SK-N-SH treated with all-trans-retinoic acid at 6 μM for 48 hours (cell line): ENCODE measurements around the gene GDAP1L1.

ENCODE experiments used
- ATAC-seq: fragments of 200-7000 bp; cut with Tn5 transposase; 3 replicates; pipeline ENCODE4 v1.9.1; 2020; ENCODE audit warnings: mild to moderate bottlenecking, moderate library complexity
- ARNTL ChIP-seq: fragments of 450-650 bp; formaldehyde crosslinking; IDR thresholded peaks from 2 replicates; pipeline ENCODE4 v1.5.0; 2020; ENCODE audit warnings: low read depth, mild to moderate bottlenecking, moderate library complexity, borderline replicate concordance
- BACH2 ChIP-seq: fragments of 250-450 bp; sonication (Bioruptor Pico); IDR thresholded peaks from 2 replicates; pipeline ENCODE4 v1.9.0; 2021; ENCODE audit warnings: mild to moderate bottlenecking, borderline replicate concordance
- CREB5 ChIP-seq: fragments of 250-450 bp; sonication (Bioruptor Pico); IDR thresholded peaks from 2 replicates; pipeline ENCODE4 v1.5.1; 2020; ENCODE audit warnings: low read depth, mild to moderate bottlenecking, moderate library complexity
- CSDC2 ChIP-seq: fragments of 250-450 bp; sonication (Bioruptor Pico); IDR thresholded peaks from 2 replicates; pipeline ENCODE4 v1.5.0; 2020; ENCODE audit warnings: mild to moderate bottlenecking, moderate library complexity
- ESRRG ChIP-seq: fragments of 250-450 bp; sonication (Bioruptor Pico); IDR thresholded peaks from 2 replicates; pipeline ENCODE4 v1.6.1; 2021; ENCODE audit warnings: mild to moderate bottlenecking
- ISL1 ChIP-seq: fragments of 250-450 bp; sonication (Bioruptor Pico); IDR thresholded peaks from 2 replicates; pipeline ENCODE4 v2.1.2; 2022; ENCODE audit warnings: mild to moderate bottlenecking, moderate library complexity
- OSR1 ChIP-seq: fragments of 250-450 bp; sonication (Bioruptor Pico); IDR thresholded peaks from 2 replicates; pipeline ENCODE4 v1.8.0; 2022; ENCODE audit warnings: moderate library complexity, mild to moderate bottlenecking, inconsistent platforms
- POU6F1 ChIP-seq: fragments of 250-450 bp; sonication (Bioruptor Pico); IDR thresholded peaks from 2 replicates; pipeline ENCODE4 v1.8.0; 2021; ENCODE audit warnings: low read depth, mild to moderate bottlenecking, moderate library complexity, borderline replicate concordance
- PPARA ChIP-seq: fragments of 250-450 bp; sonication (Bioruptor Pico); IDR thresholded peaks from 2 replicates; pipeline ENCODE4 v1.5.0; 2020; ENCODE audit warnings: mild to moderate bottlenecking, borderline replicate concordance
- RARB ChIP-seq: fragments of 250-450 bp; sonication (Bioruptor Pico); IDR thresholded peaks from 2 replicates; pipeline ENCODE4 v1.8.0; 2021; ENCODE audit warnings: mild to moderate bottlenecking, moderate library complexity
- SNAI2 ChIP-seq: fragments of 250-450 bp; sonication (Bioruptor Pico); IDR thresholded peaks from 2 replicates; pipeline ENCODE4 v1.5.0; 2020; ENCODE audit warnings: mild to moderate bottlenecking, moderate library complexity
- TCF4 ChIP-seq: fragments of 250-450 bp; sonication (Bioruptor Pico); IDR thresholded peaks from 2 replicates; pipeline ENCODE4 v1.8.0; 2021; ENCODE audit warnings: mild to moderate bottlenecking, moderate library complexity, borderline replicate concordance
- TSHZ2 ChIP-seq: fragments of 250-450 bp; sonication (Bioruptor Pico); IDR thresholded peaks from 2 replicates; pipeline ENCODE4 v1.5.0; 2020; ENCODE audit warnings: mild to moderate bottlenecking, moderate library complexity
- ZC3H10 ChIP-seq: fragments of 250-450 bp; sonication (Bioruptor Pico); IDR thresholded peaks from 2 replicates; pipeline ENCODE4 v1.5.1; 2021; ENCODE audit warnings: mild to moderate bottlenecking, moderate library complexity
- ZFP3 ChIP-seq: fragments of 250-450 bp; sonication (Bioruptor Pico); IDR thresholded peaks from 2 replicates; pipeline ENCODE4 v1.5.0; 2020; ENCODE audit warnings: mild to moderate bottlenecking, moderate library complexity
- ZNF70 ChIP-seq: fragments of 450-650 bp; formaldehyde crosslinking; IDR thresholded peaks from 2 replicates; pipeline ENCODE4 v1.5.0; 2020; ENCODE audit warnings: mild to moderate bottlenecking, moderate library complexity
- ZNF8 ChIP-seq: fragments of 450-650 bp; formaldehyde crosslinking; IDR thresholded peaks from 2 replicates; pipeline ENCODE4 v1.5.0; 2020; ENCODE audit warnings: mild to moderate bottlenecking, moderate library complexity
- TF ChIP-seq, protein P1 (sequence below): fragments of 250-450 bp; sonication (Bioruptor Pico); IDR thresholded peaks from 2 replicates; pipeline ENCODE4 v1.5.1; 2021; ENCODE audit warnings: mild to moderate bottlenecking, moderate library complexity

GDAP1L1 gene

DNA sequence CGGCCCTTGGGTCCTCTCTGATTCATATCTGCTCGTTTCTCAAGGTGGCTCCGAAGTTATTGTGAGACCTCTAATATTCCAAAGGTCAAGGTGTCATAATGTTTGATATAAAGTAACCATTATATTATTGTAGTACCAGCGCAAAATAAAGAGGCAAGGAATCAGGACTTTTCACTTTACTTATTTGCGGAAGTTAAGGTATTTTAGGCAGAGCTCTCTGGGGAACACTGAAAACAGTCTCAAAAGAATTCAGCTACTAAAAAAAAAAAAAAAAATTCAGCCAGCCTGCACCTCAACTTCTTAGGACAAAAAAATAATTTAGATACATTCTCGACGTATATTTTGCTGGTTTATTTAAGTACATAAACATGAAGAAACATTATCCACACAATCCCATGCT is 38.9 kb upstream of the GDAP1L1 start:
- ATAC-seq, result no peak
- no peak for TF ChIP-seq POU6F1 (CRISPR knock-in tag)
- no peak for TF ChIP-seq TCF4 (CRISPR knock-in tag)

GRCh38 chr20:44208770-44209169 is 38.3 kb upstream of the GDAP1L1 start:
- no peak for ATAC-seq
- TF ChIP-seq POU6F1 (CRISPR knock-in tag), result no peak
- TF ChIP-seq, protein P1, sequence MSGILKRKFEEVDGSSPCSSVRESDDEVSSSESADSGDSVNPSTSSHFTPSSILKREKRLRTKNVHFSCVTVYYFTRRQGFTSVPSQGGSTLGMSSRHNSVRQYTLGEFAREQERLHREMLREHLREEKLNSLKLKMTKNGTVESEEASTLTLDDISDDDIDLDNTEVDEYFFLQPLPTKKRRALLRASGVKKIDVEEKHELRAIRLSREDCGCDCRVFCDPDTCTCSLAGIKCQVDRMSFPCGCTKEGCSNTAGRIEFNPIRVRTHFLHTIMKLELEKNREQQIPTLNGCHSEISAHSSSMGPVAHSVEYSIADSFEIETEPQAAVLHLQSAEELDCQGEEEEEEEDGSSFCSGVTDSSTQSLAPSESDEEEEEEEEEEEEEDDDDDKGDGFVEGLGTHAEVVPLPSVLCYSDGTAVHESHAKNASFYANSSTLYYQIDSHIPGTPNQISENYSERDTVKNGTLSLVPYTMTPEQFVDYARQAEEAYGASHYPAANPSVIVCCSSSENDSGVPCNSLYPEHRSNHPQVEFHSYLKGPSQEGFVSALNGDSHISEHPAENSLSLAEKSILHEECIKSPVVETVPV (CRISPR knock-in tag), result no peak
- no peak for TF ChIP-seq PPARA (CRISPR knock-in tag)
- TF ChIP-seq ZNF70 (CRISPR knock-in tag), result no peak
- TF ChIP-seq ZC3H10 (CRISPR knock-in tag), result no peak
- TF ChIP-seq ZFP3 (CRISPR knock-in tag), result no peak
- no peak for TF ChIP-seq SNAI2
- no peak for TF ChIP-seq CSDC2 (CRISPR knock-in tag)
- no peak for TF ChIP-seq ARNTL (CRISPR knock-in tag)
- TF ChIP-seq ISL1 (CRISPR knock-in tag), result no peak
- TF ChIP-seq TCF4 (CRISPR knock-in tag), result no peak
- TF ChIP-seq CREB5 (CRISPR knock-in tag), result no peak
- TF ChIP-seq ESRRG (CRISPR knock-in tag), result no peak
- TF ChIP-seq OSR1, result no peak
- no peak for TF ChIP-seq BACH2 (CRISPR knock-in tag)

GRCh38 chr20:44209686-44210405 is 37.3 kb upstream of the GDAP1L1 start:
- ATAC-seq, result peak; percentile 34

DNA sequence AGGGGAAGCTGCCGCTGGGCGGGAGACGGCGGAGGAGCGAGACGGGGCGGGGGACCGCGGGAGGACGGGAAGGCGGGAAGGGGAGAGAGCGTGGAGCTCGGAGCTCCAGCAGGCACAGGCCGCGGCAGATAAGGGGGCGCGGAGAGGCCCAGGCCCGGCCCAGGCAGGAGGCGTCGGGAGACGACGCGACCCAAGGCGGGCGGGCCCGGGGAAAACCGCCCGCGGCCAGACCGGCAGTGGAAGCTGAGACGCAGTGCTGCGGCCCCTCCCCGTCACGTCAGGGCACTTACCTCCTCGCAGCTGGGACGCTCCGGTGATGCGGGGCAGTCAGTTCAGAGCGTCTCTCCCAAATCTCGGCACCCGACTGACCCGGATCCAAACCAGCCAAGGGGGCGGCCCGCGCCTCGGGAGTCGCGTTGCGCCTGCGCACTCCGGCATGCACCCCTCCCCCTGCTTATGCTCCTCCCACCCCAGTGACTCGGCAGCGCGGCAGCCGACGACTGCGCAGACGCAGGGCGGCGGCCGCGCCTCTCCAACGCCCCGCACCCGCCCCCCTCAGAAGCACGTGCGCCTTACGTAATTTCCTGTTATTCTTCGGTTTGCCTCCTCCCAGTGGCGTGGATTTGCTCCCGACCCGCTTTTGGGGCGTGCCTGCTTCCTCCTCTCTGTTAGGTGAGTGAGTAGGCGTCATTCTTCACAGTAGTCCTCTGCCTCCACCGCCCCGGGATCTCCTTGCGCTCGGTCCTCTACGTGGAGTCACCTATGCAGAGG is 36.5 kb upstream of the GDAP1L1 start, which contains the start of gene OSER1:
Gene OSER1 (minus strand): TSS at position 366 of the 771 bp plus-strand sequence. CDS start 3,814 bp downstream, outside the sequence.
- no peak for TF ChIP-seq CREB5 (CRISPR knock-in tag)
- peak; percentile 16; the same call in 1 of the 2 replicates for TF ChIP-seq TSHZ2
- peak; percentile 90 for ATAC-seq

More at GRCh38 chr20:44209686-44210405, 37.3 kb upstream of the GDAP1L1 start:
- TF ChIP-seq ZNF8, result no peak
- TF ChIP-seq, protein P1 (CRISPR knock-in tag), result no peak
- TF ChIP-seq OSR1, result no peak
- TF ChIP-seq RARB (CRISPR knock-in tag), result no peak
- no peak for TF ChIP-seq PPARA (CRISPR knock-in tag)
- no peak for TF ChIP-seq ISL1 (CRISPR knock-in tag)
- TF ChIP-seq, all 23 proteins: peak for 0
